Activated gamma-delta T cell treated with anti-CD3 and anti-CD28 coated beads, Interleukin-2, amount 50 U/mL, for 16 hours (primary cell): Measurements from ENCODE around the gene EGFL7.

Source experiments
- DNase-seq: peaks from one replicate; pipeline ENCODE4 v3.0.0-alpha.2; 2020; ENCODE audit warnings: low read depth

Gene EGFL7

DNA sequence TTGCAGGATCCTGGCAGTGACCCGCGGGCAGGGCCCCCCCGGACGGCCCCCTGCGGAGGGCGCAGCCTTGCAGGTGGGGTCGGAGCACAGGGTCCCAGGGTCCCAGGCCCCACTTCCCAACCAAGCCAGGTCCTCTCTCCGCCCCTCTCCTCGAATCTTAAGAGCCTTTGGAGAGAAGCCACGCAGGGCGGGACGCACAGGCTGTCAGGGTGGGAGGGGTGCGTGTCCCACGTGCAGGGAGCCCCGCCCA is 18.4 kb upstream of the EGFL7 start:
- DNase-seq, result no peak

- peak; percentile 46 for DNase-seq
These were observed 17.9 kb upstream of the EGFL7 start for GRCh38 chr9:136644593-136645351.

GRCh38 chr9:136645352-136645902 is 17.3 kb upstream of the EGFL7 start:
- no peak for DNase-seq

DNA sequence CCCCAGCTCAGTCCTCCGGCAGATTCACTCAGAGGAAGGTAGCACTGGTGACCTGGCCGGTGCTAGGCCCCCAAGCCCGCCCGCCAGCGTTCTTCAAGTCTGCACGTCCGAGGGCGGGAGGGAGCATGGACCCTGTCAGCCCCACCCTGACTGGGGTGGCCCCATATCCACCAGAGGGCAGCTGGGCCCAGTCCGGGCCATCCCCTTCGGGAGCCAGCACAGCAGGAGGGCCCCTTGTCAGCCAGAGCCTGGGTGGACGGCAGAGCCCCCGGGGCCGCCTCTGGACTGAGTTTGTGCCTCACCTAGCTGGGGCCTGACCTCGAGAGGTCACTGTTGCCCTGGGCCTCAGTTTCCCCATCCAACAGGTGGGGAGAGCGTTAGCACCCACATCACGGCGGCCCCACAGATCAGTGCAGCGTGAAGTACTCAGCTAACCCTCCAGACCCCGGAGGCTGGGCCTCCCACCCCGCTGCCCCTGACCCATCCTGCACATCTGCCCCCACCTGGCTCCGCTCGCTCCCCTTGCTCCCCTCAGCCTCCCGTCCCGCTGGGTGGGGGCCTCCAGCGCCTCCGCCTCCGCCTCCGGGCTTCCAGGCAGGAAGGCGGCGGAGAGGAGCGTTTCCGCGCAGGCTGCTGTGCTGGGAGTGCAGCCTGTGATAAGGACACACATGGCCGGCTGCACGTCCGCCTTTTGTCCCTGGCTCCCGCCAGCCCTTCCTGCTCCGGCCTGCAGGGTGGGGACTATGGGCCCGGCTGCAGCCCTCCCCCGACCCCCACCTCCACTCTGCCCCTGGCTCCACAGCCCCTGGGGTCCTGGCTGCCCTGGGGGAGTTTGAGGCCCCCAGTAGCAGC is 16.6 kb upstream of the EGFL7 start:
- DNase-seq, result no peak

DNA sequence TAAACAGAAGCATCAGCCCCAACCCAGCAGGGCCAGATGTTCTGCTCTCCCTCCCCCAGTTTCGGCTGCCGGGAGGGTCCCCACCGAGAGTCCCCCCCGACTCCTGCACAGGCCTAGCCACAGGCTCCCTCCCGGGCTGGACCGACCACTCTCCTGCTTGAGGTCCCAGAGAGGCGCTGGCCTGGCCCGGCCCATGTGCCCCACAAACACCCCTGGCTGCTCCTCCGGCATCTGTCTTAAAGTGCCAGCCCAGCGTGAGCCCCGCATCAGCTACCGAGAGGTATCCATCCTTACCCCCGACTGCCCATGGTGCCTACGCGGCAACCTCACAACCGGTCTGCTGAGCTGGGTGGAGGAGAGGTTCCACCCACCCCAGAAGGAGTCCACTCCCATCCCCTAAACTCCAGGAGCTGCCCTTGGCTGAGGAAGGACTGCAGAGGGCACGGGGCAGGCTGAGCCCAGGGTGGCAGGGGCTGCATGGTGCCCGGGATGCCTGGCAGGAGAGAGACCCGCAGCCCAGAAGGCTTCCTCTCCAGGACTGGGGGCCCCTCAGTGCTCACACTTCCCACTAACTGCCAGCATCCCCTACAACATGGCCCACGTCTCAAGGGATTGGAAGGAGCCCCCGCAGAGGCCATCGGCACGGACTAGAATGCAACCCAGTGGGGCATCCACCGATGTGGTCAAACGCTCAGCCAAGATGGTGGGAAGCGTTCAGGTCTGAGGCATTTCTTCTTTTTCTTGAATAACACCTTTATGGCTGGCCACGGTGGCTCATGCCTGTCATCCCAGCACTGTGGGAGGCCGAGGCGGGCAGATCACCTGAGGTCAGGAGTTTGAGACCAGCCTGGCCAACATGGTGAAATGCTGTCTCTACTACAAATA is 15.6 kb upstream of the EGFL7 start:
- DNase-seq, result no peak

DNA sequence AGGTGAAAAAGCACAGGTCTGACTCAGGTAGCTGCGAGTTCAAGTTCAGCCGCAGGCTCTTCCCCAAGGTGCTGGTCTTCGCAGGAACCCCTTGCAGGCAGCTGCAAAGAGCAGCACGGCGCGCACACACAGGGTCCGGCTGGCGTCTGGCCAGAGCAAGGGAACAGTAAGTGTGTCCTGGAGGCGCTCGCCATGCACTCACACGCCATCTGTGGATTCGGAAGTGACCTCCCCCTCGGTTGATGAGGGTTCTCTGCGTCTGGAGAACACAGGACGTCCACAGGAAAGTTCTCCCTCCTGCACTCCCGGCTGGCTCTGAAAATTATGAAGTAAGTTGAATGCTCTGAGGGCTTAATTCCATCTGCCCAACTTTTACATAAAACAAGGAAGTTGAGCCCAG is 14.0 kb upstream of the EGFL7 start:
- DNase-seq, result no peak

DNA sequence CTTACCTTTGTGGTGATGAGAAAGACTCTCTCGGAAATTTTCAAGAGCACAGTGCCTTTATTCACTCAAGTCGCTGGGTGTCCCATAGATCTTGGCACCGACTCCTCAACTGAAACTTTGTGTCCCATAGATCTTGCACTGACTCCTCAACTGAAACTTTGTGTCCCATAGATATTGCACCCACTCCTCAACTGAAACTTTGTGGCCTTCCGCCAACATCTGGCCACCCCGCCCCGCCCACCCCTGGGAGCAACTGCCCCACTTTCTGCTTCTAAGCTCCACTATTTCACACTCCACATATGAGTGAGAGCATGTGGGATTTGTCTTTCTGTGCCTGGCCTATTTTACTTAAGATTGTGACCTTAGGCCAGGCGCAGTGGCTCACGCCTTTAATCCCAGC is 12.7 kb upstream of the EGFL7 start:
- DNase-seq, result no peak

GRCh38 chr9:136650648-136651047 is 12.1 kb upstream of the EGFL7 start:
- no peak for DNase-seq

- no peak for DNase-seq
These were observed 10.9 kb upstream of the EGFL7 start for GRCh38 chr9:136651860-136652259.

- DNase-seq, result no peak
These were observed 9.2 kb upstream of the EGFL7 start for GRCh38 chr9:136653323-136654079.

DNA sequence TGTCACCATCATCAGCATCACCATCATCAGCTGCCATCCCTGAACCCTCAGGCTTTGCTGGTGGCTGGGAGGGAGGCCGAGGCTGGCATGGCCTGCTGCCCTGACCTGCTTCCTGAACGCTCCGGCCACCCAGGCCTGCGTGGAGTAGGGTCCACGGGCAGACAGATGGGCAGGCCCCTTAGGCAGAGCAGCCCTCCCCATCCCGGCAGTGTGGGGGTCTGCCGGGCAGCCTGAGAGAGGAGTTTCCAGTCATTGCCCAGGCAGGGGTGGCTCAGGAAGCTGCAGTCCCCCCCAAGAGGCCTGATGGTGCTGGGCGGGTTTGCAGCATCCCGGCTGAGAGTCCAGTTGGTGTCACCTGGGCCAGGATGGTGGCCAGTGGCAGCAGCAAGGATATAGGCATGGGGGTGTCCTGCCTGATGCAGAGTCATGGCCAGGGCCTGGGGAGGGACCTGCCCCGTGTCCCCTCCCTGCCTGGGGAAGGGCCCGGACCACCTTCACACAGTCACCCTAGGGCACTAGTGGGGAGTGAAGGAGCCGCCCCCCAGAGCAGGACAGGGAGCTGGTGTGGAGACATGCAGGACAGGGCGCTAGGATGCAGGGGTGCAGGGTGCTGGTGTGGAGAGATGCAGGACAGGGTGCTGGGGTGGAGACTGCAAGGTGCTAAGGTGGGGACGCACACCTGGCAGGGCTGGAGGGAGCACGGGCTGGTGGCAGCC is 7.7 kb upstream of the EGFL7 start:
- DNase-seq, result no peak

- DNase-seq, result no peak
These were observed 7.1 kb upstream of the EGFL7 start for GRCh38 chr9:136655536-136656182.

GRCh38 chr9:136656183-136656738 is 6.5 kb upstream of the EGFL7 start:
- no peak for DNase-seq

- DNase-seq, result no peak
These were observed 5.7 kb upstream of the EGFL7 start for GRCh38 chr9:136656795-136657611.

- DNase-seq, result no peak
These were observed 4.5 kb upstream of the EGFL7 start for GRCh38 chr9:136657974-136658848.

- DNase-seq, result no peak
These were observed 3.7 kb upstream of the EGFL7 start for GRCh38 chr9:136658849-136659535.
